ENCODE measurements around the gene RAPSN. TPM values are rescaled to one million over a fixed set of nuclear protein-coding genes. Genes with fewer than 3 reads are reported as not detected.

Gene RAPSN
- total and polyA plus RNA-seq, 2 of the 8 experiments (the other 6 are each of a cell fraction or from before 2014, with no cell fraction given) = 0.06 to 0.34 TPM

DNA sequence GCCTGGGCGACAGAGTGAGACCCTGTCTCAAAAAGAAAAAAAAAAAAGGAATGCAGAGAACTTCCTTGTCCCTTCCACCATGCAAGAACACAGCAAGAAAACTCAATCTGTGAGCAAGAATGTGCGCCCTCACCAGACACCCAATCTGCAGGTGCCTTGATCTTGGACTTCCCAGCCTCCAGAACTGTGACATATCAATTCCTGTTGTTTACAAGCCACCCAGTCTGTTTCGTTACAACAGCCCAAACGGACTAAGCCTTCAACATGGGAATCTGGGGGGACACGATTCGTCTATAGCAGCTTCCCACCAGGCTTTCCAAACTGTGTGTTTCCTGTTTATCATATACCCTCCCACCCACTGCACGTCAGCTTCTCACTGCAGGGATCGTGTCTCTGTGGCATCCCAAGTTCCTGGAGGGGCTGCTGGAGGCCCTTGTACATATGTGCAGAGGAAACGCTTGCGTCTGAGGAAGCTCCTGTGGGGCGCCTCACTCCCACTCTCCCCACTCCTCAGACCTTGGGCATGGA is 11.7 kb downstream of the RAPSN start (continued):
- TF ChIP-seq CHD1 (IDR thresholded peaks at IDR 0.05; ENCODE audit: low read depth, low read length) (no peak), SP1 (IDR thresholded peaks at IDR 0.05; ENCODE audit: low read depth, low read length) (no peak)
